ENCODE data around the gene CDADC1.

The CDADC1 gene

GRCh38 chr13:49297338-49297737, 49.6 kb downstream of the CDADC1 start:
- DNase-seq = no peak

GRCh38 chr13:49298416-49298815, 50.7 kb downstream of the CDADC1 start:
- DNase-seq = no peak

GRCh38 chr13:49298903-49299605, 51.3 kb downstream of the CDADC1 start:
- DNase-seq = no peak

- no peak for DNase-seq
Observed at GRCh38 chr13:49300276-49300675, 52.6 kb downstream of the CDADC1 start.

- peak; percentile 72 for DNase-seq
Observed at GRCh38 chr13:49300739-49301589, 53.2 kb downstream of the CDADC1 start.

- DNase-seq = no peak
Observed at GRCh38 chr13:49302222-49302621, 54.5 kb downstream of the CDADC1 start.

- DNase-seq = no peak
Observed at GRCh38 chr13:49302817-49303216, 55.1 kb downstream of the CDADC1 start.

- DNase-seq = no peak
Observed at GRCh38 chr13:49303533-49304252, 56.0 kb downstream of the CDADC1 start.

- no peak for DNase-seq
Observed at GRCh38 chr13:49304356-49304755, 56.6 kb downstream of the CDADC1 start.

GRCh38 chr13:49304763-49305700, 57.3 kb downstream of the CDADC1 start:
- DNase-seq = no peak

GRCh38 chr13:49305792-49306425, 58.2 kb downstream of the CDADC1 start:
- DNase-seq = no peak

- no peak for DNase-seq
Observed at GRCh38 chr13:49307365-49307764, 59.6 kb downstream of the CDADC1 start.

GRCh38 chr13:49308097-49308875, 60.6 kb downstream of the CDADC1 start:
- no peak for DNase-seq

GRCh38 chr13:49308921-49309408, 61.2 kb downstream of the CDADC1 start:
- DNase-seq = no peak

GRCh38 chr13:49310251-49310650, 62.5 kb downstream of the CDADC1 start:
- DNase-seq = no peak

GRCh38 chr13:49311816-49312215, 64.1 kb downstream of the CDADC1 start:
- DNase-seq = no peak

- DNase-seq = no peak
Observed at GRCh38 chr13:49314344-49314882, 66.7 kb downstream of the CDADC1 start.

GRCh38 chr13:49315036-49315565, 67.4 kb downstream of the CDADC1 start:
- DNase-seq = no peak

- no peak for DNase-seq
Observed at GRCh38 chr13:49315756-49316482, 68.2 kb downstream of the CDADC1 start.

- no peak for DNase-seq
Observed at GRCh38 chr13:49319551-49319950, 71.8 kb downstream of the CDADC1 start.

All from CD4-positive, alpha-beta T cell treated with Interleukin-17A for 4 hours (primary cell).